ENCODE results near the gene LCE1F.

Gene LCE1F

GRCh38 chr1:152745765-152746444 is 29.0 kb upstream of the LCE1F start:
- H3K9ac ChIP-seq: no peak overlapping the region
- H3K27me3 ChIP-seq (ENCODE audit: control insufficient read depth, insufficient read depth, low read length): no peaks in the 10 kb centered on the region
- H3K4me2 ChIP-seq (ENCODE audit: low read length): no peak overlapping the region
- no peaks in the 10 kb centered on the region for H3K4me1 ChIP-seq
- no peak overlapping the region for H2AFZ ChIP-seq
- no peak overlapping the region for H3K27ac ChIP-seq
- H3K9me3 ChIP-seq (ENCODE audit: control insufficient read depth, low read length): no peaks in the 10 kb centered on the region
- H3K36me3 ChIP-seq (ENCODE audit: control insufficient read depth, insufficient read depth, low read length): no peaks in the 10 kb centered on the region
- no peaks in the 10 kb centered on the region for H3K79me2 ChIP-seq
- no peak overlapping the region for H3K4me3 ChIP-seq (ENCODE audit: low read depth, low read length)
- TF ChIP-seq CTCF (IDR thresholded peaks at IDR 0.05): no peak

GRCh38 chr1:152747831-152748230 is 27.1 kb upstream of the LCE1F start:
- no peak overlapping the region for H3K9ac ChIP-seq
- no peaks in the 10 kb centered on the region for H3K4me1 ChIP-seq
- no peaks in the 10 kb centered on the region for H3K36me3 ChIP-seq (ENCODE audit: control insufficient read depth, insufficient read depth, low read length)
- no peak overlapping the region for H3K27ac ChIP-seq
- no peak overlapping the region for H3K4me3 ChIP-seq (ENCODE audit: low read depth, low read length)
- no peaks in the 10 kb centered on the region for H3K27me3 ChIP-seq (ENCODE audit: control insufficient read depth, insufficient read depth, low read length)
- H3K9me3 ChIP-seq (ENCODE audit: control insufficient read depth, low read length): no peaks in the 10 kb centered on the region
- H3K4me2 ChIP-seq (ENCODE audit: low read length): no peak overlapping the region
- no peak overlapping the region for H2AFZ ChIP-seq
- TF ChIP-seq CTCF (IDR thresholded peaks at IDR 0.05): no peak
- H3K79me2 ChIP-seq: no peaks in the 10 kb centered on the region

GRCh38 chr1:152752225-152752624 is 22.7 kb upstream of the LCE1F start:
- H3K27ac ChIP-seq: no peak overlapping the region
- no peak for TF ChIP-seq CTCF (IDR thresholded peaks at IDR 0.05)
- no peak overlapping the region for H3K9ac ChIP-seq
- no peak overlapping the region for H3K4me2 ChIP-seq (ENCODE audit: low read length)
- H3K4me3 ChIP-seq (ENCODE audit: low read depth, low read length): no peak overlapping the region
- no peak overlapping the region for H2AFZ ChIP-seq
- no peaks in the 10 kb centered on the region for H3K9me3 ChIP-seq (ENCODE audit: control insufficient read depth, low read length)
- H3K27me3 ChIP-seq (ENCODE audit: control insufficient read depth, insufficient read depth, low read length): no peaks in the 10 kb centered on the region
- no peaks in the 10 kb centered on the region for H3K36me3 ChIP-seq (ENCODE audit: control insufficient read depth, insufficient read depth, low read length)
- H3K79me2 ChIP-seq: no peaks in the 10 kb centered on the region
- no peaks in the 10 kb centered on the region for H3K4me1 ChIP-seq

- Histone ChIP-seq H3K9ac (no peak overlapping the region), H3K9me3 (ENCODE audit: control insufficient read depth, low read length) (no peaks in the 10 kb centered on the region), H3K27me3 (ENCODE audit: control insufficient read depth, insufficient read depth, low read length) (no peaks in the 10 kb centered on the region), H2AFZ (no peak overlapping the region), H3K36me3 (ENCODE audit: control insufficient read depth, insufficient read depth, low read length) (no peaks in the 10 kb centered on the region), H3K4me3 (ENCODE audit: low read depth, low read length) (no peak overlapping the region), H3K27ac (no peak overlapping the region), H3K79me2 (no peaks in the 10 kb centered on the region), H3K4me1 (no peaks in the 10 kb centered on the region), H3K4me2 (ENCODE audit: low read length) (no peak overlapping the region)
- TF ChIP-seq CTCF (IDR thresholded peaks at IDR 0.05): no peak
Observed at GRCh38 chr1:152753586-152753985, 21.4 kb upstream of the LCE1F start.

GRCh38 chr1:152756872-152757271 is 18.1 kb upstream of the LCE1F start:
- no peaks in the 10 kb centered on the region for H3K27me3 ChIP-seq (ENCODE audit: control insufficient read depth, insufficient read depth, low read length)
- no peaks in the 10 kb centered on the region for H3K36me3 ChIP-seq (ENCODE audit: control insufficient read depth, insufficient read depth, low read length)
- no peak overlapping the region for H2AFZ ChIP-seq
- no peaks in the 10 kb centered on the region for H3K79me2 ChIP-seq
- H3K4me1 ChIP-seq: no peaks in the 10 kb centered on the region
- no peaks in the 10 kb centered on the region for H3K9me3 ChIP-seq (ENCODE audit: control insufficient read depth, low read length)
- H3K9ac ChIP-seq: no peak overlapping the region
- H3K27ac ChIP-seq: no peak overlapping the region
- H3K4me2 ChIP-seq (ENCODE audit: low read length): no peak overlapping the region
- no peak overlapping the region for H3K4me3 ChIP-seq (ENCODE audit: low read depth, low read length)
- no peak for TF ChIP-seq CTCF (IDR thresholded peaks at IDR 0.05)
